SK-N-MC (cell line): ENCODE measurements around the gene ZNF526.

Source experiments
- EZH2 ChIP-seq: fragments of 200-600 bp; sonication (generic); IDR thresholded peaks from one replicate; pipeline ENCODE4 v1.6.1; 2017; ENCODE audit warnings: antibody characterized with exemption
- POLR2AphosphoS5 ChIP-seq: IDR thresholded peaks from 2 replicates; pipeline ENCODE4 v1.6.1; 2012; ENCODE audit warnings: mild to moderate bottlenecking, low read depth, low read length, borderline replicate concordance

- TF ChIP-seq POLR2AphosphoS5 = no peak
- TF ChIP-seq EZH2 = no peak
Measured at GRCh38 chr19:42200116-42200715, 19.9 kb upstream of the ZNF526 start.
